OCI-LY7 (cell line): Measurements from ENCODE around the gene KIF9. TPM values are rescaled to one million over a fixed set of nuclear protein-coding genes. Genes with fewer than 3 reads are reported as not detected.

Experiments used
- BruUV-seq: library from RNA; stranded (reverse); fragments of 400-500 nt; replicated peaks from 2 replicates; lab custom pipeline; 2021; lab: Mats Ljungman, UMichigan
- CTCF ChIA-PET: fragments of 300-600 bp; sonication (Branson Sonifier 250); formaldehyde crosslinking; loops from one replicate; lab custom pipeline; 2022; ENCODE audit warnings: antibody characterized with exemption; ENCODE audit not compliant: unreplicated experiment; lab: Charles Lee
- POLR2A ChIA-PET: fragments of 300-600 bp; sonication (Branson Sonifier 250); formaldehyde crosslinking; loops from one replicate; lab custom pipeline; 2022; ENCODE audit warnings: antibody characterized with exemption; lab: Charles Lee
- DNase-seq: peaks from one replicate; pipeline ENCODE4 v3.0.0-alpha.2; 2015; ENCODE audit warnings: low spot score
- H2AFZ ChIP-seq: fragments of 200-600 bp; sonication (generic), shearing (Covaris generic); 2 replicates; pipeline ENCODE4 v1.6.1; 2014; ENCODE audit warnings: mild to moderate bottlenecking, antibody characterized with exemption, low read length, moderate library complexity
- H3K27ac ChIP-seq: fragments of 200-600 bp; sonication (generic); 2 replicates; pipeline ENCODE4 v1.5.1; 2014; ENCODE audit warnings: mixed run types, low read depth, mild to moderate bottlenecking, moderate library complexity, low read length, inconsistent platforms; ENCODE audit not compliant: poor library complexity, severe bottlenecking
- H3K36me3 ChIP-seq: fragments of 200-600 bp; sonication (generic); 2 replicates; pipeline ENCODE4 v1.6.1; 2014; ENCODE audit warnings: mild to moderate bottlenecking, antibody characterized with exemption, low read length, moderate library complexity, mixed read lengths; ENCODE audit not compliant: insufficient read depth
- H3K4me1 ChIP-seq: fragments of 200-600 bp; sonication (generic); 2 replicates; pipeline ENCODE4 v1.5.1; 2014; ENCODE audit warnings: mild to moderate bottlenecking, low read length; ENCODE audit not compliant: insufficient read depth, poor library complexity, severe bottlenecking
- H3K4me2 ChIP-seq: fragments of 200-600 bp; sonication (generic); 2 replicates; pipeline ENCODE4 v1.6.1; 2014; ENCODE audit warnings: mild to moderate bottlenecking, low read length
- H3K4me3 ChIP-seq: fragments of 200-600 bp; sonication (generic); 2 replicates; pipeline ENCODE4 v1.5.1; 2014; ENCODE audit warnings: mild to moderate bottlenecking, low read depth, low read length; ENCODE audit not compliant: poor library complexity, severe bottlenecking
- H3K79me2 ChIP-seq: fragments of 200-600 bp; sonication (generic); 2 replicates; pipeline ENCODE4 v1.6.1; 2016; ENCODE audit warnings: low read depth, mild to moderate bottlenecking, low read length, moderate library complexity, mixed read lengths; ENCODE audit not compliant: insufficient read depth
- H3K9me2 ChIP-seq: fragments of 200-600 bp; sonication (generic); 2 replicates; pipeline ENCODE4 v1.6.1; 2016; ENCODE audit warnings: mild to moderate bottlenecking, low read length, mixed read lengths; ENCODE audit not compliant: insufficient read depth
- H3K9me3 ChIP-seq: fragments of 200-600 bp; sonication (generic); 2 replicates; pipeline ENCODE4 v1.6.1; 2014; ENCODE audit warnings: mild to moderate bottlenecking, mixed run types, low read length, mixed read lengths
- H4K20me1 ChIP-seq: fragments of 200-600 bp; sonication (generic); 2 replicates; pipeline ENCODE4 v1.6.1; 2014; ENCODE audit warnings: mild to moderate bottlenecking, antibody characterized with exemption, low read length, moderate library complexity, mixed read lengths; ENCODE audit not compliant: insufficient read depth
- CTCF ChIP-seq: fragments of 200-600 bp; sonication (generic); conservative IDR thresholded peaks from 2 replicates; pipeline ENCODE4 v1.5.1; 2014; ENCODE audit warnings: mild to moderate bottlenecking, antibody characterized with exemption, low read length, moderate library complexity, mixed read lengths
- EZH2phosphoT487 ChIP-seq: fragments of 200-600 bp; sonication (generic); IDR thresholded peaks from 2 replicates; pipeline ENCODE4 v1.6.1; 2018; ENCODE audit warnings: low read depth, borderline replicate concordance, mild to moderate bottlenecking, mixed run types, antibody characterized with exemption, low read length, moderate library complexity, mixed read lengths
- intact Hi-C: fragments of 100-400 bp; cut with micrococcal nuclease; formaldehyde crosslinking; loops from one replicate; pipeline ENCODE4 v1.10.0; 2022; ENCODE audit not compliant: unreplicated experiment
- total RNA-seq, 2 experiments: library from RNA; depleted of rRNA in 1 of 2; stranded (reverse); fragments of >200 nt in 1 of 2; shearing (Covaris generic) in 1 of 2; gene quantifications; 2 replicates each; pipeline ENCODE4 v1.2.3, GENCODE V29; 2014 to 2022

KIF9 gene
- total RNA-seq, 2 experiments from 2014 or later: 11.0 to 11.7 TPM

GRCh38 chr3:47323431-47324277 lies 41.1 kb upstream of the KIF9 start:
- H3K27ac ChIP-seq: no peak overlapping the region
- no peak for DNase-seq
- ChIA-PET CTCF (interaction anchor here (0.5 kb wide), 1 partner anchor 25 kb away, joined by 3 read pairs; no protein-coding TSS in a partner anchor), POLR2A (interaction anchor here (0.6 kb wide), 1 partner anchor 838 kb away, joined by 5 read pairs; no protein-coding TSS in a partner anchor)
- no peak overlapping the region for H2AFZ ChIP-seq
- intact Hi-C loops: loop anchor here (1.0 to 5.0 kb wide), 5 partner anchors 41 to 396 kb away; partner anchors contain the start of genes KIF9, KLHL18 and SETD2
- H3K9me3 ChIP-seq: no peaks in the 10 kb centered on the region
- no peaks in the 10 kb centered on the region for H3K4me1 ChIP-seq
- H3K4me3 ChIP-seq: no peak overlapping the region
- peaks cover 90% of the 10 kb centered on the region for H3K36me3 ChIP-seq
- no peak for TF ChIP-seq CTCF
- no peak for TF ChIP-seq EZH2phosphoT487
- H4K20me1 ChIP-seq: no peaks in the 10 kb centered on the region
- BruUV-seq: no TSS peak
- no peaks in the 10 kb centered on the region for H3K9me2 ChIP-seq
- H3K4me2 ChIP-seq: no peak overlapping the region
- 0 out of 2 replicates have a peak, but pooled peaks cover under 1% of the 10 kb centered on the region for H3K79me2 ChIP-seq

- CTCF ChIA-PET: no interaction called here
- H3K4me1 ChIP-seq: no peaks in the 10 kb centered on the region
- DNase-seq: no peak
Observed at GRCh38 chr3:47319956-47320355, 37.4 kb upstream of the KIF9 start.

More at GRCh38 chr3:47319956-47320355, 37.4 kb upstream of the KIF9 start:
- Histone ChIP-seq H3K27ac (no peak overlapping the region), H2AFZ (no peak overlapping the region), H3K36me3 (peaks cover 57% of the 10 kb centered on the region), H3K4me2 (no peak overlapping the region), H3K4me3 (no peak overlapping the region), H3K79me2 (0 out of 2 replicates have a peak, but pooled peaks cover 6% of the 10 kb centered on the region), H4K20me1 (no peaks in the 10 kb centered on the region), H3K9me2 (no peaks in the 10 kb centered on the region), H3K9me3 (no peaks in the 10 kb centered on the region)
- no TSS peak for BruUV-seq
- TF ChIP-seq EZH2phosphoT487: no peak
- TF ChIP-seq CTCF: no peak
- POLR2A ChIA-PET: interaction anchor here (0.6 to 0.7 kb wide), 2 partner anchors 312 to 377 kb away, joined by 5 to 8 read pairs; no protein-coding TSS in a partner anchor
- intact Hi-C loops: loop anchor here (5.0 kb wide), 3 partner anchors 38 to 393 kb away; partner anchors contain the start of genes KIF9 and KLHL18
